Hepatocyte (in vitro differentiated cells): ENCODE data around the gene ODF4.

Experiments used
- EZH2 ChIP-seq: fragments of 200-600 bp; sonication (generic); IDR thresholded peaks from 2 replicates; pipeline ENCODE4 v1.6.1; 2016; ENCODE audit warnings: antibody characterized with exemption, mild to moderate bottlenecking, borderline replicate concordance
- EZH2phosphoT487 ChIP-seq: fragments of 200-600 bp; sonication (generic); IDR thresholded peaks from one replicate; pipeline ENCODE4 v1.6.1; 2018; ENCODE audit warnings: antibody characterized with exemption, mild to moderate bottlenecking, low read depth, moderate library complexity; ENCODE audit not compliant: unreplicated experiment, severe bottlenecking

- no peak for TF ChIP-seq EZH2
- no peak for TF ChIP-seq EZH2phosphoT487
Observed at GRCh38 chr17:8387914-8388651, 48.4 kb downstream of the ODF4 start.
